IPS DF 4.7 (cell line): ENCODE data around the gene AP1G2.
"Not testable (repeated sequence)": the region's sequence is repeated elsewhere in the genome, so short reads cannot be mapped to it uniquely, and the experiment has no call there.

Experiments
- DNase-seq: peaks from one replicate; pipeline ENCODE4 v3.0.0-alpha.2; 2013; ENCODE audit warnings: low spot score; ENCODE audit errors: extremely low read depth

AP1G2 gene

DNA sequence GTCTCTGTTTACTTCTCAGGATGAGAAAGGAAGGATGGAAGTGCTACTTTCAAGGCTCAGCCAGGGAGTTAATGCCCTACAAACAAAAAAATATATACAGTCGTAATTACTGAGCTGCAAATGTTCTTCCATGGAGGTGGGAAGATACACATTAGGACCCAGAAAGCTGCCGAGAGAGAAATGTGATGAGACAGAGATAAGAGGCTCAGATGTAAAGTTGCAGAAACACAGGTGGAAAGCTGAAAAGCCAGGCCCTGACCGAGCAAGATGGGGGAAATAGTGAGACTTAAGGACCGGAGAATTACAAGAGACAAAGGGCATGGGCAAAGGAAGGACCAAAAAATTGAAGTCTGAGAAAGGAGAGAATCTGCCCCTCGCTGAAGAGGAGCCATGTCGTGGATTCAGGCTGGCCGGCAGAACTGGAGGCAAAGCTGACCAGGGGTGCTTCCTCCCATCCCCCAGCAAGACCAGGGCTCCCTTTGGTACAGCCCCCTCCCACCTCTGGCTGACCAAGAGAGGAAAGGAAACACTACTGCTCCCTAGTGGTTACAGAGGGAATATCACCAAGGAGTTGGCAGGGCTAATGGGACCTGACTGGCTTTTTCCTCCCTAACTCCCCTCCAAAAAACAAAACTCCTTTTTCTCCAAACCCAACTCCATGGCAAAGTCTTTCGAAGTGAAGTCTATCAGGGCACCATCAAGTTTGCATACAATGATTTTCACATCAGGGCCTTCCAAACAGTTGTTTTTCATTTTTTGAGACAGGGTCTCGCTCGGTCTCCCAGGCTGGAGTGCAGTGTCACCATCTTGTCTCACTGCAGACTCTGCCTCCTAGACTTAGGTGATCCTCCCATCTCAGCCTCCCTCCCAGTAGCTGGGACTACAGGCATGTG, 28.1 kb downstream of the AP1G2 start:
- DNase-seq = no peak

GRCh38 chr14:23538785-23539184, 28.8 kb downstream of the AP1G2 start:
- no peak for DNase-seq

- no peak for DNase-seq
Observed at GRCh38 chr14:23538050-23538718, 29.4 kb downstream of the AP1G2 start.

DNA sequence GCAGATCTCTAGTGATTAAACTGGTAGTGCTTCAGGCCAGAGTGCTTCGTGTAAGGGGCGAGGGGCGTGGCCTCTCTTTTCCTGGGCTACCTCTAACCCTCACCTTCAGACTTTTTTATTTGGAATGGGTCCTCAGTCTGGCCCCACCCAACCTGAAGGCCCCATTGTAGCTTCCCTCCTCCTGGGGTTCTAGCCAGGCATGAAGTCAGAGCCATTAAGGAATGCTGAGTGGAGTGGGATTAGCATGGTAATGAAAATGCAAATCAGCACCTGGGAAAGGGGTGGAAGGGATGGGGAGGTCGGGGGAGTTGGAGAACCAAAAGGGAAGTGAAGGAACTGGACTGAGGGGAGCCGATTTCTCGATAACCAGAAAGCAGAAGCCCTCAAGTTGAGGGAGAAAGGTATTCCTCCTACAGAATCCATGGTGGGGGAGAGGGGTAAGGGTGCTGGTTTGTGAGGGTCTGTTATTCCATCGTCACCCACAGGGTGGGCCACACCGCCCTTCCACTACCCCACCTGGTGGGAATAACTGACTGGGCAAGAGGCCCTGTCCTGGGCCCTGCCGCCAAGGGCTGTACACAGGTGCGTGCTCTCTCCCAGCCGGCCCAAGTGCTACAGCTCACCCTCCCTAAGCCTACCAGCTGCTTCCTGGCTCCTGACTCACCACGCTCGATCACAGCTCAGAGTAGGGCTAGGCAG, 30.1 kb downstream of the AP1G2 start:
- DNase-seq = peak; percentile 98

- DNase-seq = not testable (repeated sequence)
Observed at GRCh38 chr14:23536906-23537305, 30.7 kb downstream of the AP1G2 start.

DNA sequence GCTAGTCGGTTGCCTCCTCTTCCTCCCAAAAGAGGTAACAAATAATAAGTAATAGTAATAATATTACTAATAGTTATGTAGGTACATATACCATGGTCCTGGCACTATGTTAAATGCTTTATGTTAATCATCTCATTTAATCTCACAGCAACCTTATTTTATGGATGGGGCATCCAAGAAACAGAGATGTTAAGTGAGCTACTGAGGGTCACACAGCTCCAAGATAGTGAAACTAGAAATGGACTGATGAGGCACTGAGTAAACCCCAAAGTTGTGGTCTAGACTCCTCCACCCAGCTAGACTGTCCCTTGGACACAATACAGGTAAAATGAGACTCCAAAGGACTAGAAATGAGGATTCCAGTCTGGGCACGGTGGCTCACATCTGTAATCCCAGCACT, 31.1 kb downstream of the AP1G2 start:
- DNase-seq = no peak

DNA sequence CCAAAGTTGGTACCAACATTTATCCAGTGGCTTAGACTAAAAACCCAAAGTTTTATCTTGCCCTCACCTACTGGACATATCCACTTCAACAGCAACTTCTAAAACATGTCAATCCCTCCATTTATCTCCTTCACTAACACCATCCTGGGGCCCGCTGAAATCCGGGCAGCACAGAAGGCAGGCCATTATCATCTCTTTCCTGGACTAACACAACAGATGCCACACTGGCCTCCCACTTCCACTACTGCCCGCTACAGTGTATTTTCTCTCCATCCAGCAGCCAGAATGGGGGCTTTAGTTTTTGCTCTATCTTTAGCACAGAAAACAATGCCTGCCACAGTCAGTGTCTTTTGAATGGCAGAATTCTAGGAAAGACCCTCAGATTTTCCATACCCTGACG, 31.6 kb downstream of the AP1G2 start:
- DNase-seq = no peak

- DNase-seq = no peak
Observed at GRCh38 chr14:23533652-23534435, 33.7 kb downstream of the AP1G2 start.

- no peak for DNase-seq
Observed at GRCh38 chr14:23532658-23533057, 34.9 kb downstream of the AP1G2 start.

DNA sequence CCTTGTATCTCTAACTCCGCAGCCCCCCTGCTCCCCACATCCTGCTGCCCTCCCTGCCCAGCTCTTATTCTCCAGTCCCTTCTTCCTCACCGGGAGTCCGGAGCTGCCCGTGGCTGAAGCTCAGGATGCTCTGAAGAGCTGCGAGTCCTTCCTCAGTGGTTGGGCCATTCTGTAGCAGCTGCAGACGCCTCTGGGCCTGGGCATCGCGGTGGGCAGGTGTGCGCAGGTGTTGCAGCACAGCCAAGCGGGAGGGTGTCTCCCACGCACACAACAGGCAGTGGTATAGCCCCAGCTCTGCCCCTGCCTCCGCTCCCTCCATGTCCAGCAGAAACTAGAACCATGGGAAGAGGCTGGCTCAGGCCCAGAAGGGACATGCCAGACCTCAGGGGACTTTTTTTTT, 36.2 kb downstream of the AP1G2 start:
- DNase-seq = no peak

DNA sequence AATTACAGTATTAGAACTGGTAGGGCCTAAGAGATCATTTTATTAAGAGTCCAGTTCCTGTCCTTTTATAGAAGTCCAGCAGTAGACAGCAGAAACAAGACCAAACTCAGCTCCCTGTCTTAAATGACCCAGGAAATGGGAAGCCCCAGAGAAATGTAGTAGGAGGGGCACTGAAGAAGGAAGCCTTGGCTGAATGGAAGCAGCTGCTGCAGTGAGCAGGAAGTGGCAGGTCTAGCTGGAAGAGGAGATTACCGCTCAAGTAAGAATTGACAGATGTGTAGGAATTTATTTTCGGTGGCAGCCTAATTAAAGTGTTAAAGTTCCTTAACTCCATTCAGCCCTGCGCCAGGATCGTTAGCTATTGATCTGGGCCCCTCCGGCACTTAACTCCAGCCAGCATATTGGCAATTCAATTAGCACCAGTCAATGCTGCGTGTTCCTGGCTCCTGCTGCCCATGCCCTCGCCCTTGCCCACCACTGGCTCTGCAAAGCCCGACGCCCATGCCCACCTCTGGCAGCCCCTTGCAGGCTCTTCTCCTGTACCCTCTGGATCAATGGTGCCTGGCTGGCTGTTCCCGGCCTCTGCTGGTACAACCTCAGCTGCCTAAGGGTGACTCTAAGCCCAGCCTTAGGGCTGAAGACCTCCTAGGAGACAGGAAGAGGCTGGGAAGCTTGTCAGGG, 37.1 kb downstream of the AP1G2 start:
- no peak for DNase-seq

GRCh38 chr14:23529016-23529415, 38.6 kb downstream of the AP1G2 start:
- no peak for DNase-seq

DNA sequence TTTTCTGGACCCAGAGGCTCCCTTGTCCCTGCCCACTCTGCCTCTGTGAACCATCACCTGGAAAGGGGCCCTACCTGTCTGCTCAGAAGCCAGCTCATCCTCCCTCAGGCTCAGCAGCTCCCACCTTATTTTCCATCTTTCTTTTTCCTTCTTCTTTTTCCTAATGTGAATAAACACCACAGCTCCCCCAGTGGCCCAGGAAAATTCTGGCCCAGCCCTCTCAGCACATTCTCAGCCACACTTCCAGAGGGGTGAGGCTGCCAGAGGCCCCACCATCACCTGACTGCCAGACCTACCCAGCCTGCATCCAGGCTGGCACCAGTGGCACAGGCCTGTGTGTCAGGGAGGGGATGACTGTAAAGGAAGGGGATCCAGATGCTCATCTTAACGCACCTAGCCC, 39.0 kb downstream of the AP1G2 start:
- no peak for DNase-seq

DNA sequence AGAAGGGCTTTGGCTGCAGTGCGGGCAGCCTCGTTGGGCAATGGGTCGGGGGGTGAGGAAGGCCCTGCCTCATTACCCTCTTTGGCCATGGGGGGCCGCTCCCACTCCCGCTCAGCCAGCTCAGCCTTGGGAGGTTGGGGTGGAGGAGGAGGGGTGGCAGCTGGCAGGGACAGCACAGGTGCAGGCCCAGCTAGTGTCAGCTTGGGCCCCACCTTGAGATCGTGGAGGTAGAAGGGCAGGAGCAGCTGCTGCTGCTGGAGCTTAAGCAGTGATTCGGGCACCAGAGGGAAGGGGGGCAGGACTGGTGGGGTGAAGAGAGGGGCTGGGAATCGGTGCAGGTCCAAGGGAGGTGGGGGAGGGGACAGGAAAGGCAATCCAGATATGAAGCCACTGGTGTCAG, 42.0 kb downstream of the AP1G2 start:
- no peak for DNase-seq

DNA sequence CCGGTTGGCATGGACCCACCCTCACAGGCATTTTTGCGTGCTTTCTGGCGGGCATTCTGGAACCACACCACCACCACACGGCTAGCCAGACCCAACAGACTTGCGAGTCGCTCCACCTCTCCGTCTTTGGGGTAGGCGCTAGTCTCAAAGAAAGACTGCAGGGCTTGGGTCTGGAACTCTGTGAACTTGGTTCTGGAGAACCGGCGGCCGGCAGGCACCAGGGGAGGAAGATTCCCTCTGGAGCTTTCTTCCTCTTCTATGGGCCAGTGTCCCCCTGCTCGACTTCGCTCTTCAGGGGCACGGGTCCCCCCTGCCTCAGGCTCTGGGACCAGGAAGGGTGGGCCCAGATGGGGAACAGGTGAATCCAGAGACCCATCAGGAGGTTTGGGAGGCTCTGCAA, 42.6 kb downstream of the AP1G2 start:
- DNase-seq = no peak

GRCh38 chr14:23523229-23524016, 44.2 kb downstream of the AP1G2 start:
- DNase-seq = no peak

GRCh38 chr14:23522643-23523198, 44.9 kb downstream of the AP1G2 start:
- no peak for DNase-seq

- DNase-seq = no peak
Observed at GRCh38 chr14:23521785-23522640, 45.6 kb downstream of the AP1G2 start.
